Panc1 (cell line): ENCODE data around the gene NCOA3. TPM values are rescaled to one million over a fixed set of nuclear protein-coding genes. Genes with fewer than 3 reads are reported as not detected.
A peak's percentile ranks its signal among the peaks of the same experiment; 100 is the strongest.
"Not testable (repeated sequence)": the region's sequence is repeated elsewhere in the genome, so short reads cannot be mapped to it uniquely, and the experiment has no call there.

Source experiments
- ATAC-seq: fragments of 200-7000 bp; cut with Tn5 transposase; 2 replicates; pipeline ENCODE4 v1.9.1; 2020; ENCODE audit warnings: mild to moderate bottlenecking, moderate library complexity
- BruUV-seq: library from RNA; stranded (reverse); fragments of 400-500 nt; replicated peaks from 2 replicates; lab custom pipeline; 2021; lab: Mats Ljungman, UMichigan
- CTCF ChIA-PET: fragments of 300-600 bp; sonication (Branson Sonifier 250); formaldehyde crosslinking; loops from one replicate; lab custom pipeline; 2022; ENCODE audit warnings: antibody characterized with exemption; lab: Charles Lee
- POLR2A ChIA-PET: fragments of 300-600 bp; sonication (Branson Sonifier 250); formaldehyde crosslinking; loops from one replicate; lab custom pipeline; 2022; ENCODE audit warnings: antibody characterized with exemption; lab: Charles Lee
- DNase-seq: peaks from one replicate; pipeline ENCODE4 v3.0.0-alpha.2; 2010; ENCODE audit warnings: low read depth, low spot score
- H3K27ac ChIP-seq: 2 replicates; pipeline ENCODE4 v1.5.1; 2011; ENCODE audit warnings: mild to moderate bottlenecking, low read length, inconsistent platforms
- H3K27me3 ChIP-seq: fragments of 200-500 bp; sonication (Bioruptor generic); 2 replicates; pipeline ENCODE4 v1.6.0; 2014; ENCODE audit warnings: low read length, inconsistent platforms; ENCODE audit not compliant: control insufficient read depth, insufficient read depth
- H3K36me3 ChIP-seq: fragments of 200-500 bp; sonication (Bioruptor generic); 2 replicates; pipeline ENCODE4 v1.5.1; 2014; ENCODE audit warnings: inconsistent platforms, mild to moderate bottlenecking, low read length, moderate library complexity; ENCODE audit not compliant: control insufficient read depth, insufficient read depth
- H3K4me1 ChIP-seq: 2 replicates; pipeline ENCODE4 v1.5.1; 2011; ENCODE audit warnings: inconsistent platforms, mild to moderate bottlenecking, low read length, moderate library complexity; ENCODE audit not compliant: control insufficient read depth, insufficient read depth
- H3K4me3 ChIP-seq, 2 experiments: 2 replicates each; pipeline ENCODE4 v1.5.1; 2011 to 2012; ENCODE audit warnings: low read depth in 2 of 2, low read length in 2 of 2, mild to moderate bottlenecking in 2 of 2, inconsistent platforms in 1 of 2, moderate library complexity in 1 of 2
- H3K9me3 ChIP-seq: fragments of 200-500 bp; sonication (Bioruptor generic); 2 replicates; pipeline ENCODE4 v1.5.1; 2014; ENCODE audit warnings: low read depth, mild to moderate bottlenecking, inconsistent platforms, low read length, moderate library complexity; ENCODE audit not compliant: control insufficient read depth, insufficient read depth
- CTCF ChIP-seq: fragments of 450-650 bp; IDR thresholded peaks from 2 replicates; pipeline ENCODE4 v1.5.1; 2017; ENCODE audit warnings: mild to moderate bottlenecking
- POLR2AphosphoS5 ChIP-seq: IDR thresholded peaks from 2 replicates; pipeline ENCODE4 v1.6.1; 2012; ENCODE audit warnings: mild to moderate bottlenecking, low read depth, low read length, moderate library complexity
- REST ChIP-seq, 2 experiments: IDR thresholded peaks; 2 replicates each; pipeline ENCODE4 v1.6.1; 2011 to 2012; ENCODE audit warnings: low read depth in 2 of 2, control low read depth in 1 of 2, low read length in 1 of 2, mild to moderate bottlenecking in 1 of 2, moderate library complexity in 1 of 2; ENCODE audit not compliant: insufficient read depth in 1 of 2
- SIN3A ChIP-seq: IDR thresholded peaks from 2 replicates; pipeline ENCODE4 v1.6.1; 2012; ENCODE audit warnings: low read depth, mild to moderate bottlenecking, low read length, moderate library complexity, borderline replicate concordance; ENCODE audit not compliant: insufficient read depth
- TCF7L2 ChIP-seq: IDR thresholded peaks from 2 replicates; pipeline ENCODE4 v1.6.1; 2011; ENCODE audit warnings: mild to moderate bottlenecking, low read depth, low read length, inconsistent platforms
- in situ Hi-C: cut with HindIII; loops from 2 replicates; pipeline ENCODE4 v1.10.0; 2016; ENCODE audit warnings: low sequenced_read_pairs, low pct_unique_long_range_greater_than_20kb
- intact Hi-C: fragments of 100-400 bp; cut with micrococcal nuclease; formaldehyde crosslinking; loops from one replicate; pipeline ENCODE4 v1.10.0; 2022; ENCODE audit not compliant: unreplicated experiment
- total RNA-seq: library from RNA; stranded (reverse); gene quantifications from one replicate; pipeline ENCODE4 v1.2.1, GENCODE V29; 2021; ENCODE audit not compliant: unreplicated experiment

Gene NCOA3
- total RNA-seq, 1 experiment from 2014 or later = 47.7 TPM

- no peak overlapping the region for H3K4me3 ChIP-seq
- peak overlapping the region; percentile 67 for H3K27ac ChIP-seq
- POLR2A ChIA-PET = interaction anchor here (0.6 kb wide), 3 partner anchors 17 to 374 kb away, joined by 3 to 13 read pairs (median 5); no protein-coding TSS in a partner anchor
- H3K9me3 ChIP-seq = no peaks in the 10 kb centered on the region
- CTCF ChIA-PET = interaction anchor here (0.7 kb wide), 1 partner anchor 642 kb away, joined by 8 read pairs; no protein-coding TSS in a partner anchor
- no peaks in the 10 kb centered on the region for H3K27me3 ChIP-seq
- no TSS peak for BruUV-seq
- ATAC-seq = no peak
- H3K4me1 ChIP-seq = peaks cover 51% of the 10 kb centered on the region
- intact Hi-C loops = no loop called here
- TF ChIP-seq SIN3A = no peak
- no peak for TF ChIP-seq REST (IDR thresholded peaks at IDR 0.05; ENCODE audit: insufficient read depth in 1 of 2, low read depth in 2 of 2, low read length in 1 of 2)
- no peak for TF ChIP-seq TCF7L2
- no peak for TF ChIP-seq POLR2AphosphoS5
- no peak for TF ChIP-seq CTCF
- H3K36me3 ChIP-seq = no peaks in the 10 kb centered on the region
- in situ Hi-C loops = no loop called here
- no peak for DNase-seq
Measured at GRCh38 chr20:47577314-47577713, 75.6 kb downstream of the NCOA3 start.

- TF ChIP-seq REST (IDR thresholded peaks at IDR 0.05; ENCODE audit: insufficient read depth in 1 of 2, low read depth in 2 of 2, low read length in 1 of 2) = no peak
- TF ChIP-seq CTCF = no peak
- TF ChIP-seq POLR2AphosphoS5 = no peak
- no peak for TF ChIP-seq TCF7L2
- no peak for TF ChIP-seq SIN3A
- Histone ChIP-seq H3K27me3 (no peaks in the 10 kb centered on the region), H3K4me3 (no peak overlapping the region), H3K27ac (no peak overlapping the region), H3K36me3 (no peaks in the 10 kb centered on the region), H3K9me3 (no peaks in the 10 kb centered on the region), H3K4me1 (peaks cover 45% of the 10 kb centered on the region)
- intact Hi-C loops (no loop called here), in situ Hi-C loops (no loop called here)
- POLR2A ChIA-PET = no interaction called here
- ATAC-seq (no peak), DNase-seq (no peak)
- CTCF ChIA-PET = no interaction called here
- BruUV-seq = no TSS peak
Measured at GRCh38 chr20:47578543-47578942, 76.9 kb downstream of the NCOA3 start.

- in situ Hi-C loops, H3K27me3 ChIP-seq, BruUV-seq, CTCF ChIA-PET, ATAC-seq, POLR2A ChIA-PET, intact Hi-C loops, H3K27ac ChIP-seq, H3K9me3 ChIP-seq, H3K4me3 ChIP-seq, DNase-seq, H3K36me3 ChIP-seq: not testable (repeated sequence)
- H3K4me1 ChIP-seq = peaks cover 24% of the 10 kb centered on the region
Measured at GRCh38 chr20:47580686-47581085, 79.0 kb downstream of the NCOA3 start.
